Measurements from ENCODE around the gene BTG1.
A peak's percentile ranks its signal among the peaks of the same experiment; 100 is the strongest.

- TF ChIP-seq, protein P1, sequence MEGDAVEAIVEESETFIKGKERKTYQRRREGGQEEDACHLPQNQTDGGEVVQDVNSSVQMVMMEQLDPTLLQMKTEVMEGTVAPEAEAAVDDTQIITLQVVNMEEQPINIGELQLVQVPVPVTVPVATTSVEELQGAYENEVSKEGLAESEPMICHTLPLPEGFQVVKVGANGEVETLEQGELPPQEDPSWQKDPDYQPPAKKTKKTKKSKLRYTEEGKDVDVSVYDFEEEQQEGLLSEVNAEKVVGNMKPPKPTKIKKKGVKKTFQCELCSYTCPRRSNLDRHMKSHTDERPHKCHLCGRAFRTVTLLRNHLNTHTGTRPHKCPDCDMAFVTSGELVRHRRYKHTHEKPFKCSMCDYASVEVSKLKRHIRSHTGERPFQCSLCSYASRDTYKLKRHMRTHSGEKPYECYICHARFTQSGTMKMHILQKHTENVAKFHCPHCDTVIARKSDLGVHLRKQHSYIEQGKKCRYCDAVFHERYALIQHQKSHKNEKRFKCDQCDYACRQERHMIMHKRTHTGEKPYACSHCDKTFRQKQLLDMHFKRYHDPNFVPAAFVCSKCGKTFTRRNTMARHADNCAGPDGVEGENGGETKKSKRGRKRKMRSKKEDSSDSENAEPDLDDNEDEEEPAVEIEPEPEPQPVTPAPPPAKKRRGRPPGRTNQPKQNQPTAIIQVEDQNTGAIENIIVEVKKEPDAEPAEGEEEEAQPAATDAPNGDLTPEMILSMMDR (IDR thresholded peaks at IDR 0.05; ENCODE audit: low read length): peak; percentile 92
- no peak for TF ChIP-seq EZH2 (IDR thresholded peaks at IDR 0.05; ENCODE audit: borderline replicate concordance, low read length)
Measured at GRCh38 chr12:92143686-92144630, 1.7 kb downstream of the BTG1 start.
